Articular chondrocyte of knee joint (primary cell): ENCODE data around the gene ZDHHC18. TPM values are rescaled to one million over a fixed set of nuclear protein-coding genes. Genes with fewer than 3 reads are reported as not detected.

Experiments used
- small RNA-seq: library from RNA; depleted of rRNA; stranded (forward); fragments of <200 nt; gene quantifications from one replicate; pipeline ENCODE3, GENCODE V24; 2012
- total RNA-seq: library from RNA; depleted of rRNA; stranded (reverse); fragments of >200 nt; gene quantifications from 2 replicates; pipeline ENCODE4 v1.2.3, GENCODE V29; 2012

The ZDHHC18 gene
- 7.5 and 8.0 TPM in 2 replicates for total RNA-seq

GRCh38 chr1:26826261-26827105, at the start of gene ZDHHC18:
Gene ZDHHC18, plus strand, starts transcription at chr1:26826688. Its CDS starts 117 bp downstream, at chr1:26826805.

GRCh38 chr1:26787706-26788514, 38.6 kb upstream of the ZDHHC18 start, which contains the start of gene PIGV:
Gene PIGV, plus strand, starts transcription at chr1:26787950. Its CDS starts 2,866 bp downstream, at chr1:26790816.

DNA sequence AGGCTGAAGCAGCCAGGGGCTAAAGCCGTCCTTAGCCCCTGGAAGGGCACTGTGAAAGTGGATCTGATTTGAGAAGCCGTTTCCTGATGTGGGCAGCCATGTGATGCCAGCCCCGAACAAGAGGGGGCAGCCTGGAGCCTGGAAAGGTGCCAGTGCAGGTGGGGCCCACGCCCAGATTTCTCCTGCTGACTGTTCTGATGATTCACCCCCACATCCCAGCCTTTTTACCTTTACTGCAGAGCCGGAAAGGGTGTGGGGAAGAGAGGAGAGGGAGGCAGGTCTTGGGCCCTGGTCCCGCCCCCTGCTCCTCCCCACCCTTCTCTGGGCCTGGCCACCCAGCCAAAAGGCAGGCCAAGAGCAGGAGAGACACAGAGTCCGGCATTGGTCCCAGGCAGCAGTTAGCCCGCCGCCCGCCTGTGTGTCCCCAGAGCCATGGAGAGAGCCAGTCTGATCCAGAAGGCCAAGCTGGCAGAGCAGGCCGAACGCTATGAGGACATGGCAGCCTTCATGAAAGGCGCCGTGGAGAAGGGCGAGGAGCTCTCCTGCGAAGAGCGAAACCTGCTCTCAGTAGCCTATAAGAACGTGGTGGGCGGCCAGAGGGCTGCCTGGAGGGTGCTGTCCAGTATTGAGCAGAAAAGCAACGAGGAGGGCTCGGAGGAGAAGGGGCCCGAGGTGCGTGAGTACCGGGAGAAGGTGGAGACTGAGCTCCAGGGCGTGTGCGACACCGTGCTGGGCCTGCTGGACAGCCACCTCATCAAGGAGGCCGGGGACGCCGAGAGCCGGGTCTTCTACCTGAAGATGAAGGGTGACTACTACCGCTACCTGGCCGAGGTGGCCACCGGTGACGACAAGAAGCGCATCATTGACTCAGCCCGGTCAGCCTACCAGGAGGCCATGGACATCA, 36.5 kb downstream of the ZDHHC18 start, which contains the start of gene SFN:
Gene SFN (plus strand): TSS at position 369 of the 904 bp plus-strand sequence. CDS start 64 bp downstream, at position 433.

GRCh38 chr1:26889551-26890466, 63.3 kb downstream of the ZDHHC18 start, which contains the start of gene GPN2:
Gene GPN2, minus strand, starts transcription at chr1:26890283. Its CDS starts 187 bp downstream, at chr1:26890096.

GRCh38 chr1:26900001-26900814, 73.7 kb downstream of the ZDHHC18 start, which contains the start of gene GPATCH3:
Gene GPATCH3, minus strand, starts transcription at chr1:26900467. Its CDS starts 25 bp downstream, at chr1:26900442.

Small RNA genes within 50 kb of the gene (small RNA-seq; reads per million reads assigned to genes)
- not detected for gene RN7SL165P

Other genes with a start within 250 kb of the ZDHHC18 start
- 22.6 and 26.2 TPM in 2 replicates for gene ARID1A, start 130.7 kb upstream of the ZDHHC18 start, total RNA-seq
- 13.5 and 15.3 TPM in 2 replicates for gene PIGV, start 38.7 kb upstream of the ZDHHC18 start, total RNA-seq
- gene SFN, start 36.5 kb downstream of the ZDHHC18 start, total RNA-seq: 0.54 and 0.78 TPM in 2 replicates
- gene GPN2, start 63.6 kb downstream of the ZDHHC18 start, total RNA-seq: 8.2 and 9.9 TPM in 2 replicates
- 8.4 and 10.3 TPM in 2 replicates for gene GPATCH3, start 73.8 kb downstream of the ZDHHC18 start, total RNA-seq
- gene NR0B2, start 87.3 kb downstream of the ZDHHC18 start, total RNA-seq: not detected in 2 replicates
- 22.5 and 23.0 TPM in 2 replicates for gene NUDC, start 95.1 kb downstream of the ZDHHC18 start, total RNA-seq
- gene KDF1, start 133.8 kb downstream of the ZDHHC18 start, total RNA-seq: not detected in 2 replicates
- 6.4 and 8.4 TPM in 2 replicates for gene TRNP1, start 167.0 kb downstream of the ZDHHC18 start, total RNA-seq
- 12.1 and 21.3 TPM in 2 replicates for gene TENT5B, start 186.2 kb downstream of the ZDHHC18 start, total RNA-seq